IPS-20b (cell line): ENCODE measurements around the gene APOL4.
"Not testable (repeated sequence)": the region's sequence is repeated elsewhere in the genome, so short reads cannot be mapped to it uniquely, and the experiment has no call there.

Experiments
- H3K27ac ChIP-seq: one replicate; pipeline ENCODE4 v1.5.1; 2013; ENCODE audit warnings: low read length
- H3K27me3 ChIP-seq: 2 replicates; pipeline ENCODE4 v1.6.1; 2013; ENCODE audit warnings: mild to moderate bottlenecking, low read length, inconsistent platforms; ENCODE audit not compliant: insufficient read depth
- H3K36me3 ChIP-seq: 2 replicates; pipeline ENCODE4 v1.6.1; 2013; ENCODE audit warnings: low read depth, mild to moderate bottlenecking, inconsistent platforms, low read length, moderate library complexity; ENCODE audit not compliant: insufficient read depth
- H3K4me1 ChIP-seq: 2 replicates; pipeline ENCODE4 v1.6.1; 2013; ENCODE audit warnings: mild to moderate bottlenecking, control low read depth, inconsistent platforms, low read length, moderate library complexity; ENCODE audit not compliant: insufficient read depth
- H3K4me3 ChIP-seq: 2 replicates; pipeline ENCODE4 v1.5.1; 2013; ENCODE audit warnings: mild to moderate bottlenecking, low read length, inconsistent platforms
- H3K9ac ChIP-seq: 2 replicates; pipeline ENCODE4 v1.6.1; 2013; ENCODE audit warnings: low read depth, mild to moderate bottlenecking, inconsistent platforms, low read length, moderate library complexity
- H3K9me3 ChIP-seq: 2 replicates; pipeline ENCODE4 v1.6.1; 2013; ENCODE audit warnings: mild to moderate bottlenecking, low read depth, low read length, inconsistent platforms; ENCODE audit not compliant: insufficient read depth

Gene APOL4

GRCh38 chr22:36238373-36239149 lies 37.0 kb upstream of the APOL4 start:
- Histone ChIP-seq H3K27me3 (no peaks in the 10 kb centered on the region), H3K27ac (no peak overlapping the region), H3K36me3 (no peaks in the 10 kb centered on the region), H3K4me1 (peaks cover 4% of the 10 kb centered on the region; the same call in 1 of the 2 replicates), H3K4me3 (peak overlapping the region; percentile 79), H3K9ac (peak overlapping the region; percentile 80; the same call in 1 of the 2 replicates), H3K9me3 (no peaks in the 10 kb centered on the region)

GRCh38 chr22:36237462-36238372 lies 36.1 kb upstream of the APOL4 start:
- no peaks in the 10 kb centered on the region for H3K36me3 ChIP-seq
- no peaks in the 10 kb centered on the region for H3K9me3 ChIP-seq
- no peak overlapping the region for H3K4me3 ChIP-seq
- H3K9ac ChIP-seq, result no peak overlapping the region
- H3K27ac ChIP-seq, result no peak overlapping the region
- H3K27me3 ChIP-seq, result no peaks in the 10 kb centered on the region
- peaks cover 4% of the 10 kb centered on the region; the same call in 1 of the 2 replicates for H3K4me1 ChIP-seq

- no peak overlapping the region for H3K27ac ChIP-seq
- no peaks in the 10 kb centered on the region for H3K27me3 ChIP-seq
- no peaks in the 10 kb centered on the region for H3K36me3 ChIP-seq
- no peaks in the 10 kb centered on the region for H3K9me3 ChIP-seq
- H3K9ac ChIP-seq, result no peak overlapping the region
- no peak overlapping the region for H3K4me3 ChIP-seq
- H3K4me1 ChIP-seq, result peaks cover 4% of the 10 kb centered on the region; the same call in 1 of the 2 replicates
These were observed 35.0 kb upstream of the APOL4 start for GRCh38 chr22:36236388-36237319.

GRCh38 chr22:36235585-36235984 lies 34.0 kb upstream of the APOL4 start:
- Histone ChIP-seq H3K4me1 (peaks cover 4% of the 10 kb centered on the region; the same call in 1 of the 2 replicates), H3K36me3 (peaks cover 2% of the 10 kb centered on the region), H3K27ac (no peak overlapping the region), H3K27me3 (no peaks in the 10 kb centered on the region), H3K9me3 (no peaks in the 10 kb centered on the region), H3K9ac (no peak overlapping the region), H3K4me3 (no peak overlapping the region)

GRCh38 chr22:36234919-36235318 lies 33.3 kb upstream of the APOL4 start:
- Histone ChIP-seq H3K4me3 (no peak overlapping the region), H3K27me3 (no peaks in the 10 kb centered on the region), H3K36me3 (peaks cover 4% of the 10 kb centered on the region), H3K9ac (no peak overlapping the region), H3K9me3 (no peaks in the 10 kb centered on the region), H3K27ac (no peak overlapping the region), H3K4me1 (peaks cover 3% of the 10 kb centered on the region; the same call in 1 of the 2 replicates)

GRCh38 chr22:36234213-36234612 lies 32.6 kb upstream of the APOL4 start:
- no peaks in the 10 kb centered on the region for H3K27me3 ChIP-seq
- no peaks in the 10 kb centered on the region for H3K4me1 ChIP-seq
- H3K27ac ChIP-seq, result no peak overlapping the region
- no peak overlapping the region for H3K4me3 ChIP-seq
- H3K9ac ChIP-seq, result no peak overlapping the region
- no peaks in the 10 kb centered on the region for H3K9me3 ChIP-seq
- peaks cover 4% of the 10 kb centered on the region for H3K36me3 ChIP-seq

- H3K4me1 ChIP-seq, result no peaks in the 10 kb centered on the region
- H3K27me3 ChIP-seq, result no peaks in the 10 kb centered on the region
- H3K36me3 ChIP-seq, result peaks cover 4% of the 10 kb centered on the region
- H3K27ac ChIP-seq, result no peak overlapping the region
- H3K9ac ChIP-seq, result no peak overlapping the region
- H3K9me3 ChIP-seq, result no peaks in the 10 kb centered on the region
- H3K4me3 ChIP-seq, result no peak overlapping the region
These were observed 32.2 kb upstream of the APOL4 start for GRCh38 chr22:36233796-36234195.

- H3K36me3 ChIP-seq, result peaks cover 9% of the 10 kb centered on the region
- H3K9me3 ChIP-seq, result no peaks in the 10 kb centered on the region
- no peak overlapping the region for H3K27ac ChIP-seq
- no peaks in the 10 kb centered on the region for H3K4me1 ChIP-seq
- H3K27me3 ChIP-seq, result no peaks in the 10 kb centered on the region
- no peak overlapping the region for H3K4me3 ChIP-seq
- no peak overlapping the region for H3K9ac ChIP-seq
These were observed 31.2 kb upstream of the APOL4 start for GRCh38 chr22:36232715-36233401.

- not testable (repeated sequence) for H3K27me3 ChIP-seq, H3K4me1 ChIP-seq, H3K27ac ChIP-seq, H3K9ac ChIP-seq, H3K9me3 ChIP-seq, H3K4me3 ChIP-seq
- H3K36me3 ChIP-seq, result peaks cover 15% of the 10 kb centered on the region
These were observed 29.4 kb upstream of the APOL4 start for GRCh38 chr22:36231051-36231450.

- peaks cover 15% of the 10 kb centered on the region for H3K36me3 ChIP-seq
These were observed 28.0 kb upstream of the APOL4 start for GRCh38 chr22:36229649-36230048.

GRCh38 chr22:36228944-36229343 lies 27.3 kb upstream of the APOL4 start:
- Histone ChIP-seq H3K9ac (no peak overlapping the region), H3K36me3 (peaks cover 15% of the 10 kb centered on the region), H3K4me1 (no peaks in the 10 kb centered on the region)

More at GRCh38 chr22:36229649-36230048, 28.0 kb upstream of the APOL4 start:
- H3K9ac ChIP-seq, H3K4me3 ChIP-seq, H3K4me1 ChIP-seq, H3K27ac ChIP-seq, H3K27me3 ChIP-seq, H3K9me3 ChIP-seq: not testable (repeated sequence)

More at GRCh38 chr22:36228944-36229343, 27.3 kb upstream of the APOL4 start:
- Histone ChIP-seq H3K27me3 (no peaks in the 10 kb centered on the region), H3K27ac (no peak overlapping the region), H3K4me3 (no peak overlapping the region), H3K9me3 (no peaks in the 10 kb centered on the region)
